Erythroblast (primary cell): ENCODE data around the gene OR7C2.
A peak's percentile ranks its signal among the peaks of the same experiment; 100 is the strongest.
"Not testable (repeated sequence)": the region's sequence is repeated elsewhere in the genome, so short reads cannot be mapped to it uniquely, and the experiment has no call there.

Source experiments
- DNase-seq, 2 experiments: peaks; one replicate each; lab custom pipeline; 2025; lab: John Stamatoyannopoulos, UW
- GATA1 ChIP-seq: IDR thresholded peaks from 2 replicates; pipeline ENCODE4 v1.6.1; 2011; ENCODE audit warnings: low read depth, mild to moderate bottlenecking, control low read depth, low read length, moderate library complexity
- POLR2A ChIP-seq: IDR thresholded peaks from 2 replicates; pipeline ENCODE4 v1.6.1; 2011; ENCODE audit warnings: mild to moderate bottlenecking, low read length

Gene OR7C2

DNA sequence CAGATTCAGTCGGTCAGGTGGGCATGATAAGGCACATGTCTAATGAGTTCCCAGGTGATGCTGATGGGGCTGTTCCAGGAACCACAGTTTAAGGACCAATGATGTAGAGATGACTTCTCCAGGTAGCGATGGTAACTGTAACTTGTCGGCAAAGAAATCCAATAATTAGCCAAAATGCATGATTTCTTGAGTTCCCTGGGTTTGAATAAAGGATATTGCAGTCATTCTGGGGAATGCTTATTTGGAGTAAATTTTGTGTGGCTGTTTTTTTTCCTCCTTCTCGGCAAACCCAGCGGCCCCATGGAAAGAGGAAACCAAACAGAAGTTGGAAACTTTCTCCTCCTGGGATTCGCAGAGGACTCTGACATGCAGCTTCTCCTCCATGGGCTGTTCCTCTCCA is at the start of gene OR7C2:
TSS of gene OR7C2 (plus strand) at position 301 of the 400 bp plus-strand sequence. CDS start at position 301, 0 bp downstream.
- no peak for TF ChIP-seq GATA1
- no peak for TF ChIP-seq POLR2A
- no peak for DNase-seq

GRCh38 chr19:14901675-14902260 is 39.5 kb upstream of the OR7C2 start:
- no peak for TF ChIP-seq POLR2A
- TF ChIP-seq GATA1, result no peak
- no peak for DNase-seq

GRCh38 chr19:14906711-14907110 is 34.6 kb upstream of the OR7C2 start:
- TF ChIP-seq POLR2A (no peak), GATA1 (no peak)
- no peak for DNase-seq

DNA sequence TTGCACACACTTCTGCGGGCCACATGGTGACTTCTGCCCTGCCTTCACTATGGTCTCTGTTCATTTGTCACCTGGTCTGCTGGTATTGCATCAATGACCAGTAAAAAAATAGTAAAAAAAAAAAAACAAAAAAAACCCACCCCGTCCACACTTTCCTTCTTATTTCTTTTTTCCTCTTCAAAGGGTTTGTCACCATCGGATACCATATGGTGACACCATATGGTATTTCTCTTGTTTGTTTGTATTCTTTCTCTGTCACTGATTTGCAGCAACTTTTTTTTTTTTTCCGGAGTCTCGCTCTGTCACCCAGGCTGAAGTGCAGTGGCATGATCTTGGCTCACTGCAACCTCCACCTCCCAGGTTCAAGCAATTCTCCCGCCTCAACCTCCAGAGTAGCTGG is 26.2 kb upstream of the OR7C2 start:
- no peak for DNase-seq
- TF ChIP-seq POLR2A, result no peak
- no peak for TF ChIP-seq GATA1

- TF ChIP-seq GATA1 (no peak), POLR2A (no peak)
- no peak for DNase-seq
These were observed 24.4 kb upstream of the OR7C2 start for GRCh38 chr19:14916848-14917247.

GRCh38 chr19:14933506-14933905 is 7.8 kb upstream of the OR7C2 start:
- no peak for DNase-seq
- no peak for TF ChIP-seq POLR2A
- TF ChIP-seq GATA1, result no peak

DNA sequence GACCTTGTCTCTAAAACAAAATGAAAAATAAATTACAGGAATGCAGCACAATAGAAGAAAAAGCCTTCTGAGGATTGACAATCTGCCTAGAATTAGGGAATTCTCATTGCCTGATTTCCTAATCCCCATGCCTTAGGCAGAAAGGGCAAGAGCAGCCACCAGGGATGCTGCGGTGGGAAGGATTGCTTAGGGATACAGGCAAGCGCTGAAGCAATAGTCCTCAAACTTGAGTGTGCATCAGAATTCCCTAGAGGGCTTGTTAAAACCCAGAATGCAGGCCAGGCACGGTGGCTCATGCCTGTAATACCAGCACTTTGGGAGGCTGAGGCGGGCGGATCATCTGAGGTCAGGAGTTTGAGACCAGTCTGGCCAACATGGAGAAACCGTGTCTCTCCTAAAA is 1.0 kb upstream of the OR7C2 start:
- DNase-seq, result no peak
- TF ChIP-seq GATA1 (no peak), POLR2A (no peak)

DNA sequence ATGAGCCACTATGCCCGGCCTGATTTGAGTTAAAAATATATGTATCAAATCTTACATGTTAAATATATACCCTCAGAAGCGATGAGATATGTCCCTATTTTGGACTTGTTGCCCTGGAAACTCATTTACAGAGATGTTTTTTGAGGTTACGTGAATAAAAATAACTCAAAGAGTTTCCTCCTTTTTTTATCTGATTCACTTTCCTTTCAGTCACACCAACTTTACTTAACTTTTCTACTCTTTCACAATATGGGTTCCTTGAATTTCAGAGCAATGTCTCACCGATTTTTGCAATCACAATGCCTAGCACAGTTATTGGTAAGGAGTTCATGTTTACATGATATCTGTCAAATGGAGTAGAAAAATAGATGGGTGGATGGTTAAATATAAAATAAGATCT is 2.3 kb downstream of the OR7C2 start:
- DNase-seq, result no peak
- no peak for TF ChIP-seq GATA1
- TF ChIP-seq POLR2A, result no peak

DNA sequence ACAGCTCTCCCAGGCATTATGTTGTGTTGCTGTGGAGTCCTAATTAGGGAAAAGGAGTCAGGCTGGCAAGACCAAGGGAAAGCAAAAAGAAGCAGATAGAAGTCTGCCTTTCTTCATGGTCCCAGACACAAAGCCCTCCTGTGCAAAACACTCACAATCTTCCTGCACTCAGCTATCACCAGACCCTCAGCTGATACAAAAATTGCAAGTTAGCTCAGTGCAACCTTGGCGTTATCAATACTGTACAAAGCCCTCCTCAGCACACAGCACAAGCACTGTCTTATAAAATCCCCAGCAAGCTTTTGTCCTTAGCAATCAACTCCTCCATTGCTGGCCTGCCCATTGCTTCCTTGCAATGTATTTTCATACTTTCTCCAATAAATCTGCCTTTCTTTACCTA is 3.2 kb downstream of the OR7C2 start:
- DNase-seq, result no peak
- TF ChIP-seq POLR2A (no peak), GATA1 (no peak)

DNA sequence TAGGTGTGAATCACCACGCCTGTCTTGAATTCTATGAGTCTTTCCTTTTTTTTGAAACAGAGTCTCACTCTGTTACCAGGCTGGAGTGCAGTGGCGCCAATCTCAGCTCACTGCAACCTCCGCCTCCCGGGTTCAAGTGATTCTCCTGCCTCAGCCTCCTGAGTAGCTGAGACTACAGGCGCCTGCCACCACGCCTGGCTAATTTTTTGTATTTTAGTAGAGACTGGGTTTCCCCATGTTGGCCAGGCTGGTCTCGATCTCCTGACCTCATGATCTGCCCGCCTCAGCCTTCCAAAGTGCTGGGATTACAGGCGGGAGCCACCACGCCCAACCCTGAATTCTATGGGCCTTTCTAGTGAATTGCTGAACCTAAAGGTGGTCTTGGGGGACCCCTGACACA is 8.1 kb downstream of the OR7C2 start:
- DNase-seq, result not testable (repeated sequence)

DNA sequence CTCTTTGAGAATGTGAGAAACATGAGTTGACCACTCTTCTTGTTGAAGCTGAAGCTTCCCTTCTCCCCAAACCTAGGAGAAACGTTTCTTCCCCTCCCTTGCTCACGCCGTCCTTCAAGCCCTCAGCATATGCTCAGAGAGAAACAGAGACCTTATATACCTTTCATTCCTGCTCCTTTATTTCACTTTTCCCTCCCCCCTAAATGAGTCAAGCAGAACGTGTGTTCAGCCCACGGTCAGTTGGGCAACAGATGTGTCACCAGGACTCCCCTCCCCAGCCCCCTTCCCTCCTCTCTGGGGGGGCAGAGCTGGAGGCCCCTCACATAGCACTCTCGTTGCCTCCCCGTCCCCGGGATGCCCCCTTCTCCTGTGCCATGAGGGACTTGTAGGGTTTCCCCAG is 8.6 kb downstream of the OR7C2 start:
- TF ChIP-seq GATA1, result no peak
- TF ChIP-seq POLR2A, result no peak
- DNase-seq, result no peak

- TF ChIP-seq GATA1, result no peak
- DNase-seq, result no peak
These were observed 9.1 kb downstream of the OR7C2 start for GRCh38 chr19:14950421-14950820.

GRCh38 chr19:14952767-14953166 is 11.5 kb downstream of the OR7C2 start:
- DNase-seq, result no peak
- TF ChIP-seq GATA1, result no peak
- no peak for TF ChIP-seq POLR2A

DNA sequence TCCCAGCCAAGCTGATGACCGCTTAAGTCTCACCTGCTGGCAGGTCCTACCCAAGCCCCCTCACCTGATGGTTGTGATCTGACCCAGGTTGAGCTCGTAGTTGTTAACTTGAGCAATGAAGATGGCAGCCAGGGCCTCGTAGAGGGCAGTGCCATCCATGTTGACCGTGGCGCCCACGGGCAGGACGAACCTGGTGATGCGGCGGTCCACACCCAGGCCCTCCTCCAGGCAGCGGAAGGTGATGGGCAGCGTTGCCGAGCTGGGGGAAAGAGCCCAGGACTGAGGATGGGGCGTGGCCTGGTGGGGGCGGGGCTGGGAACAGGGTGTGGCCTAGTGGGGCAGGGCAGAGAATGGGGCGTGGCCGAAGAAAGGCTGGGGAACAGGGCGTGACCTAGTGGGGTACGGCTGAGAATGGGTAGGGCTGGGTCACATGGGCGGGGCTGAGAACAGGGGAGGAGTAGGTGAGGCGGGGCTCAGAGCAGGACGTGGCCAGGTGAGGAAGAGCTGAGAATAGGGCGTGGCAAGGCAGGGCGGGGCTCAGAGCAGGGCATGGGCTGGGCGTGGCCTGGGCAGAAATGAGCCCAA is 12.9 kb downstream of the OR7C2 start:
- TF ChIP-seq GATA1, result no peak
- TF ChIP-seq POLR2A, result no peak
- peak in 1 of 2 experiments; percentile 6 for DNase-seq

GRCh38 chr19:14957464-14957863 is 16.2 kb downstream of the OR7C2 start:
- DNase-seq, result no peak

DNA sequence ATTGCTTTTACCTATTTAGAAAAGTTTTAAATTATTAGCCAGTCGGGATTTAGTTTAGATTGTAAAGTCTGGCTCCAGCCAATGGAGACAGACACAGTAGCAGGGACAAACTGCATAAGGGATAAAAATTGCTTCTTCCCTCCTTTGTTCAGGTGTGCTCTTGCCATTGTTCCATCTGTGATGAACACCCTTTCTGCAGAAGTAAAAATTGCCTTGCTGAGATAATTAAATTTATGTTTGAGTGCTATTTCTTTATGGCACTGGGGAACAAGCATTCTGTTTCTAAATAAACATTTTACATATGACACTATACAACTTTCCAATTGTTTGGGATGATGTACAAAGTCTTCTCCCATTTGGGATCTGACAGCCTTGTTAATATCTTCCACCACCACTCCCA is 18.0 kb downstream of the OR7C2 start:
- TF ChIP-seq POLR2A (no peak), GATA1 (no peak)
- DNase-seq, result no peak

More at GRCh38 chr19:14957464-14957863, 16.2 kb downstream of the OR7C2 start:
- no peak for TF ChIP-seq GATA1
- TF ChIP-seq POLR2A, result no peak
